ENCODE measurements around the gene CPVL.

CPVL gene

GRCh38 chr7:29154076-29154475 lies 7.7 kb upstream of the CPVL start:
- Histone ChIP-seq H3K4me1 (ENCODE audit: control insufficient read depth, insufficient read depth, low read length) (no peaks in the 10 kb centered on the region), H3K27ac (ENCODE audit: low read length) (no peak overlapping the region)

GRCh38 chr7:29150856-29151255 lies 4.5 kb upstream of the CPVL start:
- peaks cover 6% of the 10 kb centered on the region for H3K4me1 ChIP-seq (ENCODE audit: control insufficient read depth, insufficient read depth, low read length)
- no peak overlapping the region for H3K4me3 ChIP-seq (ENCODE audit: low read length in 2 of 2)
- H3K27me3 ChIP-seq (ENCODE audit: control insufficient read depth in 1 of 2, insufficient read depth in 2 of 2, low read length in 2 of 2): peaks cover 13 to 21% of the 10 kb centered on the region in 2 donors
- H3K36me3 ChIP-seq (ENCODE audit: control insufficient read depth in 2 of 2, insufficient read depth in 2 of 2, low read length in 2 of 2): no peaks in the 10 kb centered on the region
- no peak overlapping the region for H3K27ac ChIP-seq (ENCODE audit: low read length)
- H3K9ac ChIP-seq (ENCODE audit: low read length in 2 of 2): no peak overlapping the region
- no peaks in the 10 kb centered on the region for H3K9me3 ChIP-seq (ENCODE audit: control insufficient read depth in 2 of 2, low read length in 2 of 2)

More at GRCh38 chr7:29154076-29154475, 7.7 kb upstream of the CPVL start:
- Histone ChIP-seq H3K36me3 (ENCODE audit: control insufficient read depth in 2 of 2, insufficient read depth in 2 of 2, low read length in 2 of 2) (no peaks in the 10 kb centered on the region), H3K9me3 (ENCODE audit: control insufficient read depth in 2 of 2, low read length in 2 of 2) (no peaks in the 10 kb centered on the region), H3K4me3 (ENCODE audit: low read length in 2 of 2) (no peak overlapping the region), H3K9ac (ENCODE audit: low read length in 2 of 2) (no peak overlapping the region), H3K27me3 (ENCODE audit: control insufficient read depth in 1 of 2, insufficient read depth in 2 of 2, low read length in 2 of 2) (peaks cover 0 to 4% of the 10 kb centered on the region in 2 donors)

GRCh38 chr7:29149036-29149435 lies 2.7 kb upstream of the CPVL start:
- no peak overlapping the region for H3K4me3 ChIP-seq (ENCODE audit: low read length in 2 of 2)
- H3K36me3 ChIP-seq (ENCODE audit: control insufficient read depth in 2 of 2, insufficient read depth in 2 of 2, low read length in 2 of 2): no peaks in the 10 kb centered on the region
- peaks cover 6% of the 10 kb centered on the region for H3K4me1 ChIP-seq (ENCODE audit: control insufficient read depth, insufficient read depth, low read length)
- no peak overlapping the region for H3K9ac ChIP-seq (ENCODE audit: low read length in 2 of 2)
- no peak overlapping the region for H3K27ac ChIP-seq (ENCODE audit: low read length)
- peaks cover 18 to 30% of the 10 kb centered on the region in 2 donors for H3K27me3 ChIP-seq (ENCODE audit: control insufficient read depth in 1 of 2, insufficient read depth in 2 of 2, low read length in 2 of 2)
- no peaks in the 10 kb centered on the region for H3K9me3 ChIP-seq (ENCODE audit: control insufficient read depth in 2 of 2, low read length in 2 of 2)

GRCh38 chr7:29147821-29148220 lies 1.5 kb upstream of the CPVL start:
- H3K9me3 ChIP-seq (ENCODE audit: control insufficient read depth in 2 of 2, low read length in 2 of 2): no peaks in the 10 kb centered on the region
- no peaks in the 10 kb centered on the region for H3K36me3 ChIP-seq (ENCODE audit: control insufficient read depth in 2 of 2, insufficient read depth in 2 of 2, low read length in 2 of 2)
- H3K27me3 ChIP-seq (ENCODE audit: control insufficient read depth in 1 of 2, insufficient read depth in 2 of 2, low read length in 2 of 2): peaks cover 18 to 30% of the 10 kb centered on the region in 2 donors
- no peak overlapping the region for H3K9ac ChIP-seq (ENCODE audit: low read length in 2 of 2)
- H3K4me3 ChIP-seq (ENCODE audit: low read length in 2 of 2): no peak overlapping the region
- no peak overlapping the region for H3K27ac ChIP-seq (ENCODE audit: low read length)
- peaks cover 6% of the 10 kb centered on the region for H3K4me1 ChIP-seq (ENCODE audit: control insufficient read depth, insufficient read depth, low read length)

GRCh38 chr7:29146888-29147609 lies 712 bp upstream of the CPVL start:
- Histone ChIP-seq H3K9me3 (ENCODE audit: control insufficient read depth in 2 of 2, low read length in 2 of 2) (no peaks in the 10 kb centered on the region), H3K27ac (ENCODE audit: low read length) (no peak overlapping the region), H3K4me1 (ENCODE audit: control insufficient read depth, insufficient read depth, low read length) (peaks cover 6% of the 10 kb centered on the region), H3K9ac (ENCODE audit: low read length in 2 of 2) (no peak overlapping the region), H3K27me3 (ENCODE audit: control insufficient read depth in 1 of 2, insufficient read depth in 2 of 2, low read length in 2 of 2) (peaks cover 18 to 30% of the 10 kb centered on the region in 2 donors), H3K4me3 (ENCODE audit: low read length in 2 of 2) (peak overlapping the region; percentile 58 to 68), H3K36me3 (ENCODE audit: control insufficient read depth in 2 of 2, insufficient read depth in 2 of 2, low read length in 2 of 2) (no peaks in the 10 kb centered on the region)

GRCh38 chr7:29145553-29146056 lies 732 bp downstream of the CPVL start:
- Histone ChIP-seq H3K4me3 (ENCODE audit: low read length in 2 of 2) (peak overlapping the region in 1 of 2 donors; percentile 68), H3K27ac (ENCODE audit: low read length) (no peak overlapping the region), H3K36me3 (ENCODE audit: control insufficient read depth in 2 of 2, insufficient read depth in 2 of 2, low read length in 2 of 2) (no peaks in the 10 kb centered on the region), H3K9me3 (ENCODE audit: control insufficient read depth in 2 of 2, low read length in 2 of 2) (no peaks in the 10 kb centered on the region), H3K9ac (ENCODE audit: low read length in 2 of 2) (no peak overlapping the region), H3K4me1 (ENCODE audit: control insufficient read depth, insufficient read depth, low read length) (peaks cover 6% of the 10 kb centered on the region), H3K27me3 (ENCODE audit: control insufficient read depth in 1 of 2, insufficient read depth in 2 of 2, low read length in 2 of 2) (peaks cover 19 to 30% of the 10 kb centered on the region in 2 donors)

- Histone ChIP-seq H3K27me3 (ENCODE audit: control insufficient read depth in 1 of 2, insufficient read depth in 2 of 2, low read length in 2 of 2) (peaks cover 17 to 34% of the 10 kb centered on the region in 2 donors), H3K9ac (ENCODE audit: low read length in 2 of 2) (no peak overlapping the region), H3K36me3 (ENCODE audit: control insufficient read depth in 2 of 2, insufficient read depth in 2 of 2, low read length in 2 of 2) (no peaks in the 10 kb centered on the region), H3K27ac (ENCODE audit: low read length) (no peak overlapping the region), H3K4me3 (ENCODE audit: low read length in 2 of 2) (no peak overlapping the region), H3K9me3 (ENCODE audit: control insufficient read depth in 2 of 2, low read length in 2 of 2) (no peaks in the 10 kb centered on the region), H3K4me1 (ENCODE audit: control insufficient read depth, insufficient read depth, low read length) (peaks cover 6% of the 10 kb centered on the region)
Observed at GRCh38 chr7:29143751-29144150, 2.6 kb downstream of the CPVL start.

- Histone ChIP-seq H3K4me1 (ENCODE audit: control insufficient read depth, insufficient read depth, low read length) (peaks cover 6% of the 10 kb centered on the region), H3K27ac (ENCODE audit: low read length) (no peak overlapping the region)
Observed at GRCh38 chr7:29142021-29142727, 4.2 kb downstream of the CPVL start.

GRCh38 chr7:29140873-29141468 lies 5.4 kb downstream of the CPVL start:
- H3K9me3 ChIP-seq (ENCODE audit: control insufficient read depth in 2 of 2, low read length in 2 of 2): no peaks in the 10 kb centered on the region
- H3K27me3 ChIP-seq (ENCODE audit: control insufficient read depth in 1 of 2, insufficient read depth in 2 of 2, low read length in 2 of 2): peaks cover 8 to 13% of the 10 kb centered on the region in 2 donors
- no peak overlapping the region for H3K4me3 ChIP-seq (ENCODE audit: low read length in 2 of 2)
- no peaks in the 10 kb centered on the region for H3K36me3 ChIP-seq (ENCODE audit: control insufficient read depth in 2 of 2, insufficient read depth in 2 of 2, low read length in 2 of 2)
- peaks cover 2% of the 10 kb centered on the region for H3K4me1 ChIP-seq (ENCODE audit: control insufficient read depth, insufficient read depth, low read length)
- H3K9ac ChIP-seq (ENCODE audit: low read length in 2 of 2): no peak overlapping the region
- H3K27ac ChIP-seq (ENCODE audit: low read length): no peak overlapping the region

More at GRCh38 chr7:29142021-29142727, 4.2 kb downstream of the CPVL start:
- H3K36me3 ChIP-seq (ENCODE audit: control insufficient read depth in 2 of 2, insufficient read depth in 2 of 2, low read length in 2 of 2): no peaks in the 10 kb centered on the region
- H3K9me3 ChIP-seq (ENCODE audit: control insufficient read depth in 2 of 2, low read length in 2 of 2): no peaks in the 10 kb centered on the region
- H3K4me3 ChIP-seq (ENCODE audit: low read length in 2 of 2): no peak overlapping the region
- H3K9ac ChIP-seq (ENCODE audit: low read length in 2 of 2): no peak overlapping the region
- H3K27me3 ChIP-seq (ENCODE audit: control insufficient read depth in 1 of 2, insufficient read depth in 2 of 2, low read length in 2 of 2): peaks cover 15 to 25% of the 10 kb centered on the region in 2 donors

GRCh38 chr7:29139796-29140195 lies 6.5 kb downstream of the CPVL start:
- Histone ChIP-seq H3K36me3 (ENCODE audit: control insufficient read depth in 2 of 2, insufficient read depth in 2 of 2, low read length in 2 of 2) (no peaks in the 10 kb centered on the region), H3K27ac (ENCODE audit: low read length) (no peak overlapping the region), H3K27me3 (ENCODE audit: control insufficient read depth in 1 of 2, insufficient read depth in 2 of 2, low read length in 2 of 2) (peaks cover 3 to 4% of the 10 kb centered on the region in 2 donors), H3K4me3 (ENCODE audit: low read length in 2 of 2) (no peak overlapping the region), H3K9ac (ENCODE audit: low read length in 2 of 2) (no peak overlapping the region), H3K4me1 (ENCODE audit: control insufficient read depth, insufficient read depth, low read length) (no peaks in the 10 kb centered on the region), H3K9me3 (ENCODE audit: control insufficient read depth in 2 of 2, low read length in 2 of 2) (no peaks in the 10 kb centered on the region)

Measured in stomach smooth muscle (tissue), 2 donors.